KMS-11 (cell line): ENCODE measurements around the gene DNAH1.
A peak's percentile ranks its signal among the peaks of the same experiment; 100 is the strongest.

Experiments
- H2AFZ ChIP-seq: fragments of 200-600 bp; sonication (generic); 2 replicates; pipeline ENCODE4 v1.6.1; 2016; ENCODE audit warnings: antibody characterized with exemption, mixed run types, low read depth
- H3K27ac ChIP-seq: fragments of 200-600 bp; sonication (generic); 2 replicates; pipeline ENCODE4 v1.6.1; 2016; ENCODE audit warnings: mild to moderate bottlenecking, mixed run types
- H3K27me3 ChIP-seq: fragments of 200-600 bp; sonication (generic); 2 replicates; pipeline ENCODE4 v1.6.1; 2017; ENCODE audit warnings: mild to moderate bottlenecking, low read depth, mixed run types, moderate library complexity; ENCODE audit not compliant: insufficient read depth
- H3K36me3 ChIP-seq: fragments of 200-600 bp; sonication (generic); 2 replicates; pipeline ENCODE4 v1.6.1; 2017; ENCODE audit warnings: mild to moderate bottlenecking, mixed run types; ENCODE audit not compliant: insufficient read depth
- H3K4me1 ChIP-seq: fragments of 200-600 bp; sonication (generic); 2 replicates; pipeline ENCODE4 v1.6.1; 2016; ENCODE audit warnings: mild to moderate bottlenecking, low read depth, mixed run types; ENCODE audit not compliant: poor library complexity, severe bottlenecking
- H3K4me2 ChIP-seq: fragments of 200-600 bp; sonication (generic); 2 replicates; pipeline ENCODE4 v1.7.0; 2016; ENCODE audit warnings: mild to moderate bottlenecking, mixed run types
- H3K4me3 ChIP-seq: fragments of 200-600 bp; sonication (generic); IDR thresholded peaks from 2 replicates; pipeline ENCODE4 v1.6.1; 2017; ENCODE audit warnings: low read depth, low read length, mixed read lengths; ENCODE audit not compliant: insufficient read depth
- H3K79me2 ChIP-seq: fragments of 200-600 bp; sonication (generic); 2 replicates; pipeline ENCODE4 v1.6.1; 2016; ENCODE audit warnings: low read depth, mixed run types; ENCODE audit not compliant: insufficient read depth
- H3K9ac ChIP-seq: fragments of 200-600 bp; sonication (generic); 2 replicates; pipeline ENCODE4 v1.6.1; 2016; ENCODE audit warnings: mild to moderate bottlenecking, mixed run types
- H4K20me1 ChIP-seq: fragments of 200-600 bp; sonication (generic); 2 replicates; pipeline ENCODE4 v1.6.1; 2016; ENCODE audit warnings: mild to moderate bottlenecking, mixed run types; ENCODE audit not compliant: insufficient read depth
- TF ChIP-seq, protein P1 (sequence below): fragments of 200-600 bp; sonication (generic); conservative IDR thresholded peaks from 2 replicates; pipeline ENCODE4 v1.6.1; 2017; ENCODE audit warnings: low read depth, mild to moderate bottlenecking, antibody characterized with exemption, low read length, moderate library complexity, mixed read lengths

Gene DNAH1

DNA sequence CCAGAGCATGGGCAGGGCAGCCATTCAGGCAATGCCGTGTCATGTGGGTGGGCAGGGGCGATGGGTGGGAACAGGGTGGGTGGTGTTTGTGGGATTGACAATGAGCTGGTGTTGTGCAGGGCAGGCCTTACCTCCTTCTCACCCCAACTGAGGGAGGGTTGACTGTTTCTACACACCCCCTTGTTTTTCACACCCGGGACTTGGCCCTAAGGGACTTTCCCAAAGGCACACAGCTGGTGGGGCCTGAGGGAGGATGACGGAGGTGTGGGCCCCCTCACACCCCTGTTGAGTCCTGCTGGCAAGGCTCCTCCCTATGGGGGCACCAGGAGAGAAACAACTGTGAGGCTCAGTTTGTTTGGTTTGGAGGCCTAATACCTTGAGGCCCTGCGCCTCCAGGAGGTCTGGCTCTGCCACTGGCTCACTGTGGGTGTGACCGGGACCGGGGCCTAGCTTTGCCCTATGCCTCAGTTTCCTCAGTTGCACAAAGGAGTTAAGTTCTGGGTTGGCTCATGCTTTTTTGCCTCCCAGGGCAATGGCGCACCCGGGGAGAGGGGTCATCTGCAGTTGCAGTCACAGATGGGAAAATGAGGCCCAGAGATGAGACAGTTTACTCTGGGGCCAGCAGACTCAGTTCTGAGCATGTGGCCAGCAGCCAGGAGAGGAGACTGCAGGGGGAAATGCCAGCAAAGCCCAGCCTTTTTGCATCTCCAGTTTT, 5.1 kb upstream of the DNAH1 start:
- peak overlapping the region; percentile 83 for H3K27ac ChIP-seq
- H4K20me1 ChIP-seq: no peaks in the 10 kb centered on the region
- no peaks in the 10 kb centered on the region for H3K79me2 ChIP-seq
- H3K4me1 ChIP-seq: peaks cover 83% of the 10 kb centered on the region
- no peak overlapping the region for H3K4me3 ChIP-seq
- H3K36me3 ChIP-seq: no peaks in the 10 kb centered on the region
- no peaks in the 10 kb centered on the region for H3K27me3 ChIP-seq
- H2AFZ ChIP-seq: peak overlapping the region; percentile 36; the same call in 1 of the 2 replicates
- TF ChIP-seq, protein P1, sequence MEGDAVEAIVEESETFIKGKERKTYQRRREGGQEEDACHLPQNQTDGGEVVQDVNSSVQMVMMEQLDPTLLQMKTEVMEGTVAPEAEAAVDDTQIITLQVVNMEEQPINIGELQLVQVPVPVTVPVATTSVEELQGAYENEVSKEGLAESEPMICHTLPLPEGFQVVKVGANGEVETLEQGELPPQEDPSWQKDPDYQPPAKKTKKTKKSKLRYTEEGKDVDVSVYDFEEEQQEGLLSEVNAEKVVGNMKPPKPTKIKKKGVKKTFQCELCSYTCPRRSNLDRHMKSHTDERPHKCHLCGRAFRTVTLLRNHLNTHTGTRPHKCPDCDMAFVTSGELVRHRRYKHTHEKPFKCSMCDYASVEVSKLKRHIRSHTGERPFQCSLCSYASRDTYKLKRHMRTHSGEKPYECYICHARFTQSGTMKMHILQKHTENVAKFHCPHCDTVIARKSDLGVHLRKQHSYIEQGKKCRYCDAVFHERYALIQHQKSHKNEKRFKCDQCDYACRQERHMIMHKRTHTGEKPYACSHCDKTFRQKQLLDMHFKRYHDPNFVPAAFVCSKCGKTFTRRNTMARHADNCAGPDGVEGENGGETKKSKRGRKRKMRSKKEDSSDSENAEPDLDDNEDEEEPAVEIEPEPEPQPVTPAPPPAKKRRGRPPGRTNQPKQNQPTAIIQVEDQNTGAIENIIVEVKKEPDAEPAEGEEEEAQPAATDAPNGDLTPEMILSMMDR: no peak
- peak overlapping the region; percentile 67 for H3K4me2 ChIP-seq
- H3K9ac ChIP-seq: peak overlapping the region; percentile 32

DNA sequence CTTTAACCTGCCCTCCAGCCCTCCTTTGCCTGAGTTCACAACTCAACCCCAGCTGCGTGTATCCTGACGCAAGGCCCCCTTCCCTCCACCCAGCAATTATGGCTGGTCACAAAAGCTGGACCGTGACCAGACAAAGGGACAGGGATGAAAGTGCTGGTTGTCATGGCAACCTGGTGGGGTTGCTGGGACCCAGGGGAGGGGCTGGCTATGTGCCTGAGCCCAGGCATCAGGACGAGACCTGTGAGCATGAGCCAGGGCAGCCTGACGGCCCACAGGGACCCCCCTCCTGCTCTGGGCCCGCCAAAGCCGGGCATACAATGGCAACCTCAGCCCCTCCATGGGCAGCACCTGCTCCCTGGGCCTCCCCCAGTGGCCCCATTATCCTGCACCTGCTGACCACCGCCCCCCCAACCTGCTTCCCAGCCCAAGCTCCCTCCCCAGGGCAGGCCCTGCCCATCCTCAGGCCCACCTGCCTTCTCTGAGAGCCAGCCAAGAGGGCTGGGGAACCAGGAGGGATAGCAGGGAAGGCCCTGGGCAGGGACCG, 4.5 kb upstream of the DNAH1 start:
- TF ChIP-seq, protein P1: no peak
- Histone ChIP-seq H3K36me3 (no peaks in the 10 kb centered on the region), H4K20me1 (no peaks in the 10 kb centered on the region), H2AFZ (peak overlapping the region; percentile 36; the same call in 1 of the 2 replicates), H3K79me2 (no peaks in the 10 kb centered on the region), H3K4me3 (no peak overlapping the region), H3K27ac (peak overlapping the region; percentile 83), H3K9ac (peak overlapping the region; percentile 32; the same call in 1 of the 2 replicates), H3K4me1 (peaks cover 88% of the 10 kb centered on the region), H3K27me3 (no peaks in the 10 kb centered on the region), H3K4me2 (peak overlapping the region; percentile 67)

DNA sequence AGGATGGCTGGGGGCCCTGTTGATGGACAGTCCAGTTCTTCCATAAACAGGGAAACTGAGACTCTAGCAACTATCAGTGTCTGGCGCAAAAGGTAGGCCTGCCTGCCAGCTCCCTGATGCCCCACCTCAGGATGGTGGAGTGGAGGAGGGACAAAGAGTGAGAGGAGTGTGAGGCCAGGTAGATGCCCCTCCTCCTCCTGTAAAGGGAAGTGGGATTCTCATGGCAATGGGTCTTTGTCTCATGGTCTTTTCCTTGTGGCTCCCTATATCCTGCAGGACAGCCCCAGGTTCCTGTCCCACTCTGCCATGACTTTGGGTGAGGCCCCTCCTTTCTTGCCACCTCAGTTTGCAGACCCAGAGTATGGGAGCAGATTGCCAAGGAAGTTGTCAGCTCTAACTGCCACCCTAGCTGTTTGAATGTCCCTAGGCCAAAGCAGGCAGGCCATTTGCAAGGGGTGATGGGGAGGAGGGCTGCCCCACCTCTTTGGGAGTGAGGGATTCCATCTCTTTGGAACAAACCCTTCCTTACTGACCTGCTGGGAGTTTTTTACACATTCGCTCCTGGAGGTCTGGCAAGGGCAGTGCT, 2.8 kb upstream of the DNAH1 start:
- Histone ChIP-seq H3K9ac (peak overlapping the region; percentile 24; the same call in 1 of the 2 replicates), H3K4me2 (peak overlapping the region; percentile 74; the same call in 1 of the 2 replicates)

DNA sequence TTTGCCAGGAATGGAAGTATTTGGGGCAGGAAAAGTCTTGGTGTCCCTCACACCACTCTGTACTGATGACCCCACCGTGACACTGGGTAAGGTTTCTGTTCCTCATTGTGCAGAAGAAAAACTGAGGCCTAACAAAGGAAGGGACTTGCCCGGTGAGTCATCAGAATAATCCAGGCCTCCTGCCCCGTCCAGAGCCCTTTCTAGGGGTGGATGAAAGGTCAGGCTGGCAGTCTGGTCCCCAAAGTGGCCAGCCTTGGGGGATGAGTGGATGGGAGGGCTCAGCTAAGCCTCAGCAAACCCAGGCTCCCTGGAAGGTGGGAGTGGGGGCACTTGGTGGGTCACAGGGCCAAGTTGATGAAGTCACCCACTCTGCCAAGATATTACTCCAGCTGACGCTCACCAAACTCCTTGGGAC, 2.3 kb upstream of the DNAH1 start:
- no peak overlapping the region for H2AFZ ChIP-seq
- peak overlapping the region; percentile 74; the same call in 1 of the 2 replicates for H3K4me2 ChIP-seq
- H3K36me3 ChIP-seq: no peaks in the 10 kb centered on the region
- no peaks in the 10 kb centered on the region for H4K20me1 ChIP-seq
- peak overlapping the region; percentile 57 for H3K27ac ChIP-seq
- H3K79me2 ChIP-seq: no peaks in the 10 kb centered on the region
- peak overlapping the region; percentile 24; the same call in 1 of the 2 replicates for H3K9ac ChIP-seq
- H3K27me3 ChIP-seq: no peaks in the 10 kb centered on the region
- H3K4me1 ChIP-seq: peaks cover 78% of the 10 kb centered on the region
- no peak overlapping the region for H3K4me3 ChIP-seq
- TF ChIP-seq, protein P1: no peak

More for the DNA sequence above, 2.8 kb upstream of the DNAH1 start:
- no peaks in the 10 kb centered on the region for H3K27me3 ChIP-seq
- H3K4me1 ChIP-seq: peaks cover 83% of the 10 kb centered on the region
- TF ChIP-seq, protein P1: no peak
- H4K20me1 ChIP-seq: no peaks in the 10 kb centered on the region
- peak overlapping the region; percentile 57 for H3K27ac ChIP-seq
- no peak overlapping the region for H3K4me3 ChIP-seq
- H3K79me2 ChIP-seq: no peaks in the 10 kb centered on the region
- no peaks in the 10 kb centered on the region for H3K36me3 ChIP-seq
- H2AFZ ChIP-seq: no peak overlapping the region
